ENCODE data around the gene USP13.

Gene USP13

GRCh38 chr3:179703816-179704215 lies 51.0 kb downstream of the USP13 start:
- Histone ChIP-seq H3K27me3 (ENCODE audit: low read depth, low read length) (no peaks in the 10 kb centered on the region), H3K9ac (ENCODE audit: low read length) (no peak overlapping the region), H3K9me3 (ENCODE audit: insufficient read depth, low read length) (no peaks in the 10 kb centered on the region), H4K20me1 (ENCODE audit: insufficient read depth, low read length) (no peaks in the 10 kb centered on the region; the same call in 1 of the 2 replicates), H3K4me1 (ENCODE audit: low read length) (no peaks in the 10 kb centered on the region), H3K4me3 (ENCODE audit: low read length) (no peak overlapping the region), H3K36me3 (replicated peaks; ENCODE audit: low read depth, low read length) (peaks cover 24% of the 10 kb centered on the region), H3K4me2 (ENCODE audit: low read length) (no peak overlapping the region), H2AFZ (ENCODE audit: low read depth, low read length) (no peak overlapping the region), H3K79me2 (ENCODE audit: low read length) (no peaks in the 10 kb centered on the region), H3K27ac (ENCODE audit: low read length) (no peak overlapping the region)
- TF ChIP-seq EZH2phosphoT487 (IDR thresholded peaks at IDR 0.05; ENCODE audit: low read depth), result no peak
- TF ChIP-seq CTCF (IDR thresholded peaks at IDR 0.05; ENCODE audit: low read depth, low read length), result no peak

GRCh38 chr3:179706233-179706632 lies 53.4 kb downstream of the USP13 start:
- peaks cover 38% of the 10 kb centered on the region for H3K36me3 ChIP-seq (replicated peaks; ENCODE audit: low read depth, low read length)
- H3K79me2 ChIP-seq (ENCODE audit: low read length), result no peaks in the 10 kb centered on the region
- TF ChIP-seq CTCF (IDR thresholded peaks at IDR 0.05; ENCODE audit: low read depth, low read length), result no peak
- no peak for TF ChIP-seq EZH2phosphoT487 (IDR thresholded peaks at IDR 0.05; ENCODE audit: low read depth)

GRCh38 chr3:179710079-179710478 lies 57.2 kb downstream of the USP13 start:
- TF ChIP-seq EZH2phosphoT487 (IDR thresholded peaks at IDR 0.05; ENCODE audit: low read depth) (no peak), CTCF (IDR thresholded peaks at IDR 0.05; ENCODE audit: low read depth, low read length) (no peak)
- no peaks in the 10 kb centered on the region for H3K9me3 ChIP-seq (ENCODE audit: insufficient read depth, low read length)
- H3K4me3 ChIP-seq (ENCODE audit: low read length), result no peak overlapping the region
- H3K27me3 ChIP-seq (ENCODE audit: low read depth, low read length), result no peaks in the 10 kb centered on the region
- no peak overlapping the region for H2AFZ ChIP-seq (ENCODE audit: low read depth, low read length)
- H3K9ac ChIP-seq (ENCODE audit: low read length), result no peak overlapping the region
- H3K36me3 ChIP-seq (replicated peaks; ENCODE audit: low read depth, low read length), result peaks cover 34% of the 10 kb centered on the region
- H3K79me2 ChIP-seq (ENCODE audit: low read length), result no peaks in the 10 kb centered on the region
- H3K27ac ChIP-seq (ENCODE audit: low read length), result no peak overlapping the region
- no peak overlapping the region for H3K4me2 ChIP-seq (ENCODE audit: low read length)
- H3K4me1 ChIP-seq (ENCODE audit: low read length), result no peaks in the 10 kb centered on the region
- H4K20me1 ChIP-seq (ENCODE audit: insufficient read depth, low read length), result no peaks in the 10 kb centered on the region

More at GRCh38 chr3:179706233-179706632, 53.4 kb downstream of the USP13 start:
- no peak overlapping the region for H3K4me3 ChIP-seq (ENCODE audit: low read length)
- no peaks in the 10 kb centered on the region for H3K27me3 ChIP-seq (ENCODE audit: low read depth, low read length)
- no peaks in the 10 kb centered on the region for H3K4me1 ChIP-seq (ENCODE audit: low read length)
- H3K9ac ChIP-seq (ENCODE audit: low read length), result no peak overlapping the region
- no peaks in the 10 kb centered on the region; the same call in 1 of the 2 replicates for H4K20me1 ChIP-seq (ENCODE audit: insufficient read depth, low read length)
- H3K27ac ChIP-seq (ENCODE audit: low read length), result no peak overlapping the region
- no peaks in the 10 kb centered on the region for H3K9me3 ChIP-seq (ENCODE audit: insufficient read depth, low read length)
- H2AFZ ChIP-seq (ENCODE audit: low read depth, low read length), result no peak overlapping the region
- H3K4me2 ChIP-seq (ENCODE audit: low read length), result no peak overlapping the region

- Histone ChIP-seq H3K4me1 (ENCODE audit: low read length) (no peaks in the 10 kb centered on the region), H3K36me3 (replicated peaks; ENCODE audit: low read depth, low read length) (peaks cover 25% of the 10 kb centered on the region), H3K4me2 (ENCODE audit: low read length) (no peak overlapping the region), H3K9ac (ENCODE audit: low read length) (no peak overlapping the region), H3K4me3 (ENCODE audit: low read length) (no peak overlapping the region), H3K27me3 (ENCODE audit: low read depth, low read length) (no peaks in the 10 kb centered on the region), H3K79me2 (ENCODE audit: low read length) (no peaks in the 10 kb centered on the region), H2AFZ (ENCODE audit: low read depth, low read length) (no peak overlapping the region), H4K20me1 (ENCODE audit: insufficient read depth, low read length) (no peaks in the 10 kb centered on the region), H3K27ac (ENCODE audit: low read length) (no peak overlapping the region), H3K9me3 (ENCODE audit: insufficient read depth, low read length) (no peaks in the 10 kb centered on the region)
- TF ChIP-seq CTCF (IDR thresholded peaks at IDR 0.05; ENCODE audit: low read depth, low read length), result no peak
- no peak for TF ChIP-seq EZH2phosphoT487 (IDR thresholded peaks at IDR 0.05; ENCODE audit: low read depth)
These were observed 60.8 kb downstream of the USP13 start for GRCh38 chr3:179713643-179714090.

All from OCI-LY3 (cell line).